ENCODE measurements around the gene SPR.
A peak's percentile ranks its signal among the peaks of the same experiment; 100 is the strongest.

The SPR gene

DNA sequence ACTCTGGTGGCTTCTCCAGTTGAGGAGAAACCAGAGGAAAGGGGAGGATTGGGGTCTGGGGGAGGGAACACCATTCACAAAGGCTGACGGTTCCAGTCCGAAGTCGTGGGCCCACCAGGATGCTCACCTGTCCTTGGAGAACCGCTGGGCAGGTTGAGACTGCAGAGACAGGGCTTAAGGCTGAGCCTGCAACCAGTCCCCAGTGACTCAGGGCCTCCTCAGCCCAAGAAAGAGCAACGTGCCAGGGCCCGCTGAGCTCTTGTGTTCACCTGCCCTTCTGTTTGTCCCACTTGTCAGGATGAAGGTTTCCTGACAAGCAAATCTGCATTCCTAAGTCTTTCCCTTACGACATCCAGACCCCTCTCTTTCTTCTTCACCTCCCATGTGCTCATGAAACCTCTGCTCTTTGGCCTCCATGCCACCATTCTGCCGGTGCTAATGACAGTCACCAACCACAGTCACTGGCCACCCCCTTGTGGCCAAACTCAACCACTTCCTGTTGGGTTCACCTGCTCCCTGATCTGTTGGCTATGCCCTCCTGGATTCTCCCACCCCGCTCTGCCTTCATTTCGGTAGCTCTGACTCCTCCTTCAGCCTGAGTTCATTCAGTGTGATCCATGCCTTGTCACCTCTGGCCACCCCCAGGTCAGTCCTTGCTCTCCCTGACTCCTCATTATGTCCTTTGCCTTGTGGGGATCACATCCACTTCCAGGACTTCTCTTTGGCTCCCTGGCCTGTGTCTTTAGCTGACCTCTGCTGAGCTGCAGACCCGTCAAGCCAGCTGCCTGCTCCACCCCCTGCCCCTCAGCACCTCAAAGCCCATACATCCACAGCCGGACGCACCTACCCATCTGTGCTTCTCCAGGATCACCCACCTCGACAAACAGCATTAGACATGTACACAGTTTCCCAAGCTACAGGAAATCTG is 47.7 kb downstream of the SPR start:
- Histone ChIP-seq H3K36me3 (replicated peaks) (no peaks in the 10 kb centered on the region), H3K27me3 (ENCODE audit: low read depth) (no peaks in the 10 kb centered on the region; the same call in 1 of the 2 replicates), H3K9me3 (no peaks in the 10 kb centered on the region), H3K4me1 (no peaks in the 10 kb centered on the region), H3K4me3 (no peak overlapping the region)
- DNase-seq (ENCODE audit: low spot score in 2 of 2), result peak in 1 of 2 experiments; percentile 37
- in situ Hi-C loops (cut with MboI; ENCODE audit: low sequenced_read_pairs), result no loop called here

- Histone ChIP-seq H3K36me3 (replicated peaks) (no peaks in the 10 kb centered on the region), H3K9me3 (no peaks in the 10 kb centered on the region), H3K4me3 (no peak overlapping the region), H3K4me1 (no peaks in the 10 kb centered on the region), H3K27me3 (ENCODE audit: low read depth) (no peaks in the 10 kb centered on the region; the same call in 1 of the 2 replicates)
- in situ Hi-C loops (cut with MboI; ENCODE audit: low sequenced_read_pairs), result no loop called here
- no peak for DNase-seq (ENCODE audit: low spot score in 2 of 2)
Measured at GRCh38 chr2:72935611-72935957, 48.4 kb downstream of the SPR start.

DNA sequence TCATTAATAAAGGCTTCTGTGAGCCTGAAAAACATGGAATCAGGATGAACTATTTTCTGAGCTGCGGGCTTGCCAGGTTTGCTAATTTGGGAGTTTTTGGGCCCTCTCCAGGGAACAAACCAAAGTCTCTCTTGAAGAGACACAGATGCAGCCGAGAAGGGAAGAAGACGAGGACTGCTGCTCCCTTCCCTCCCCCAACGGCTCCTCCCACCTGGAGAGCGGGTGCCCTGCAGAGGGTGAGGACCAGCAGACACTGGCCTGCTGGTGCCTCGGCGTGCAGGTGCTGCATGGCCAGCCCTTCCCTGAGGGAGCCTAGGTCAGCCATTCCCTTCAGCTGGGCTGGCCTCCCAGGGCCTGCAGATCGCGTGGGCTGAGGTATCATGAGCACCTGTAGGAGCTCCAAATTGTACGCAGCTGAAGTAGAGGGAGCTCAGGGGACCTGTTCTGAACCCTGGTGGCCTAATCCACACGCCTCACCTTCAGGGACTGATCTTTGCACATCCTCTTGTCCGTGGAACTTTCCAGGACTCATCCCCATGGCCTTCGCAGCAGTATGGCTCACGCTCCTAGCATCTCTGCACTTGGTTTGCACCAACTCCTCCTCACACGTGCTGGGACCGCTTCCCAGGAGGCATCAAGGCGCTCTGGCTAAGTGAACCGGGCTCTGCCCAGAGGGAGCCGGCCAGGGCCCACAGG is 49.6 kb downstream of the SPR start:
- no peaks in the 10 kb centered on the region for H3K36me3 ChIP-seq (replicated peaks)
- no peaks in the 10 kb centered on the region for H3K4me1 ChIP-seq
- in situ Hi-C loops (cut with MboI; ENCODE audit: low sequenced_read_pairs), result no loop called here
- no peaks in the 10 kb centered on the region; the same call in 1 of the 2 replicates for H3K27me3 ChIP-seq (ENCODE audit: low read depth)
- DNase-seq (ENCODE audit: low spot score in 2 of 2), result no peak
- H3K9me3 ChIP-seq, result no peaks in the 10 kb centered on the region
- no peak overlapping the region for H3K4me3 ChIP-seq

DNA sequence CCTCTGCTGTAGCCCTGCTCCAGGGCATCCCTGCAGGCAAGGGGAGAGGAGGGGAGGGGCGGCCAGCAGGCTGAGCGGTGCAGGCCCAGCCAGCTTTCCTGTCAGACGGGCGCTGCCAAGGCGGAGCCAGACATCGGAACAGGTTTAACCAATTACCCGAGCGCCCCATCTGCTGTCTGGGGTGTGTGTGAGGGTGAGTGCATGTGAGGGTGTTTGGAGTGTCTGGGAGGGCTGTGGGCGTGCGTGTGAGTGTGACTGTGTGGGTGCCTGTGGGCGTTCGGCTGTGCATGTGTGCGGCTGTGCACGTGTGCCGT is 50.1 kb downstream of the SPR start:
- no peak overlapping the region for H3K4me3 ChIP-seq
- DNase-seq (ENCODE audit: low spot score in 2 of 2), result no peak
- no peaks in the 10 kb centered on the region; the same call in 1 of the 2 replicates for H3K27me3 ChIP-seq (ENCODE audit: low read depth)
- no peaks in the 10 kb centered on the region for H3K9me3 ChIP-seq
- H3K36me3 ChIP-seq (replicated peaks), result no peaks in the 10 kb centered on the region
- in situ Hi-C loops (cut with MboI; ENCODE audit: low sequenced_read_pairs), result no loop called here
- no peaks in the 10 kb centered on the region for H3K4me1 ChIP-seq

GRCh38 chr2:72938455-72938854 is 51.2 kb downstream of the SPR start:
- in situ Hi-C loops (cut with MboI; ENCODE audit: low sequenced_read_pairs), result no loop called here
- H3K4me1 ChIP-seq, result no peaks in the 10 kb centered on the region
- H3K36me3 ChIP-seq (replicated peaks), result no peaks in the 10 kb centered on the region
- H3K4me3 ChIP-seq, result no peak overlapping the region
- H3K27me3 ChIP-seq (ENCODE audit: low read depth), result no peaks in the 10 kb centered on the region; the same call in 1 of the 2 replicates
- DNase-seq (ENCODE audit: low spot score in 2 of 2), result no peak
- H3K9me3 ChIP-seq, result no peaks in the 10 kb centered on the region

DNA sequence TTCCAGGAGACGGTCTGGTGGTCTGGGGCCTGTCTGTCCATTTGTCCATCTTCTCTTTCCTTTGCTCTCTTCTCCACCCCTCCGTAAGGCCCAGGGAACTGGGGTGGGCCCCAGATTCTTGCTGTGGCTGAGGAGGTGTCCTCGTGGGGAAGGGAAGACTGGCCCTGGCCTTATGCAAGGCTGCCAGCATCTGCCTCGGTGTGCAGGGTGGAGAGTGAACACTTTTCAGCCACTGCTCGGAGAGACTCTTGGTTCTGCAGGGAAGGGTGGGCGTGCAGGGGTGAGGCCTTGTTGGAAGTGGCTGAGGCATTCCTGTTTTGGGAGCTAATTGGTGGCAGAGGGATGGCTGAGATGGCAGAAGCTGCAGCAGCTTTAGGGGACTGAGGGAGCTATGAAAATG is 53.2 kb downstream of the SPR start:
- H3K9me3 ChIP-seq, result no peaks in the 10 kb centered on the region
- DNase-seq (ENCODE audit: low spot score in 2 of 2), result no peak
- in situ Hi-C loops (cut with MboI; ENCODE audit: low sequenced_read_pairs), result no loop called here
- H3K36me3 ChIP-seq (replicated peaks), result no peaks in the 10 kb centered on the region
- H3K27me3 ChIP-seq (ENCODE audit: low read depth), result no peaks in the 10 kb centered on the region; the same call in 1 of the 2 replicates
- H3K4me1 ChIP-seq, result no peaks in the 10 kb centered on the region
- H3K4me3 ChIP-seq, result no peak overlapping the region

GRCh38 chr2:72940786-72941185 is 53.6 kb downstream of the SPR start:
- Histone ChIP-seq H3K9me3 (no peaks in the 10 kb centered on the region), H3K4me3 (no peak overlapping the region), H3K36me3 (replicated peaks) (no peaks in the 10 kb centered on the region), H3K4me1 (no peaks in the 10 kb centered on the region), H3K27me3 (ENCODE audit: low read depth) (no peaks in the 10 kb centered on the region; the same call in 1 of the 2 replicates)
- in situ Hi-C loops (cut with MboI; ENCODE audit: low sequenced_read_pairs), result no loop called here
- DNase-seq (ENCODE audit: low spot score in 2 of 2), result peak; percentile 36 to 48
